OCI-LY3 (cell line): ENCODE data around the gene HCRT.

Experiments
- EZH2phosphoT487 ChIP-seq: fragments of 200-600 bp; shearing (Covaris generic); IDR thresholded peaks from 2 replicates; pipeline ENCODE4 v1.6.1; 2018; ENCODE audit warnings: antibody characterized with exemption, mixed run types, low read depth
- TF ChIP-seq, protein P1 (sequence below): fragments of 200-600, 300-600 bp; sonication (generic); IDR thresholded peaks from 2 replicates; pipeline ENCODE4 v1.5.1; 2014; ENCODE audit warnings: antibody characterized with exemption, low read length, low read depth

DNA sequence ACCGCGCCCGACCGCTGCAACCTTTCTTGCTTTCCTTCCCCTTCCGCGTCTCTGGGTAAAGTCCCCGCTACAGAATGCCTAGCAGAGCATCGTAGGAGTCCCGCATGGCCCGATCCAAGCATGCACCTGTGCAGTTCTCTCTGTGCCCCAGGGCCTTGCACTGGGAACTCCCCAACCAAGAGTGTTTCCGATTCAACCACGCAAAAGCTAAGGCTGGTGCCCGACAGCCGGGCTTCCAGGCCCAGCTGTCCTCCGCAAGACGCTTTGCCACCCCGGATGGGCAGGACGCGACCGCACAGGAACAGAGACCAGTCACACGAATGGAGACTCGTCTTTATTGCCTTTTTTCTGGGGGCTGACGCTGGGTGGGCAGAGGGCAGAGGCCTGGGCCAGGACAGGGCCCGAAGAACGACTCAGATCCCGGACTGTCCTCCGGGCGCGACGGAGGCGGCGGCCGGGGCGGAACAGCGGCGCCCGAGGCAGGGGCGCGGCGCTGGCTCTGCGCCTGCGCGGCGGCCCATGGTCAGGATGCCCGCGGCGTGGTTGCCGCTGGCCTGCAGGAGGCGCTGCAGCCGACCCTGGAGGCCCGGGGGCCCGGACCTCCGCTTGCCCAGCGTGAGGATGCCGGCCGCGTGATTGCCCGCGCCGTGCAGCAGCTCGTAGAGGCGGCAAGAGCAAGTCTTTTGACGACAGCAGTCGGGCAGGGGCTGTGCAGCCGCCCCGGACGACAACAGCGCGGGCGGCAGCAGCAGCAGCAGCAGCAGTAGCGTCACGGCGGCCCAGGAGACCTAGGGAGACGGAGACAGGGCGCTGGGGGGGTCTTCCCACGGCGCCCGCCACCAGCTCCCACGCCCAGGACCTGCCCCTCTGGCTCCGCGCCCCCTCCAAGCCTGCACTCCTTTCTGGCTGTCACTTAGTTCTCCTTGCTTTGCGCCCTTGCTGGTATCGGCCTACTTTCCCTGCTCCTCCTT is 1.2 kb downstream of the HCRT start:
- TF ChIP-seq, protein P1, sequence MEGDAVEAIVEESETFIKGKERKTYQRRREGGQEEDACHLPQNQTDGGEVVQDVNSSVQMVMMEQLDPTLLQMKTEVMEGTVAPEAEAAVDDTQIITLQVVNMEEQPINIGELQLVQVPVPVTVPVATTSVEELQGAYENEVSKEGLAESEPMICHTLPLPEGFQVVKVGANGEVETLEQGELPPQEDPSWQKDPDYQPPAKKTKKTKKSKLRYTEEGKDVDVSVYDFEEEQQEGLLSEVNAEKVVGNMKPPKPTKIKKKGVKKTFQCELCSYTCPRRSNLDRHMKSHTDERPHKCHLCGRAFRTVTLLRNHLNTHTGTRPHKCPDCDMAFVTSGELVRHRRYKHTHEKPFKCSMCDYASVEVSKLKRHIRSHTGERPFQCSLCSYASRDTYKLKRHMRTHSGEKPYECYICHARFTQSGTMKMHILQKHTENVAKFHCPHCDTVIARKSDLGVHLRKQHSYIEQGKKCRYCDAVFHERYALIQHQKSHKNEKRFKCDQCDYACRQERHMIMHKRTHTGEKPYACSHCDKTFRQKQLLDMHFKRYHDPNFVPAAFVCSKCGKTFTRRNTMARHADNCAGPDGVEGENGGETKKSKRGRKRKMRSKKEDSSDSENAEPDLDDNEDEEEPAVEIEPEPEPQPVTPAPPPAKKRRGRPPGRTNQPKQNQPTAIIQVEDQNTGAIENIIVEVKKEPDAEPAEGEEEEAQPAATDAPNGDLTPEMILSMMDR, result peak; percentile 70
- no peak for TF ChIP-seq EZH2phosphoT487
